ENCODE data around the gene ZNF652.
"Not testable (repeated sequence)": the region's sequence is repeated elsewhere in the genome, so short reads cannot be mapped to it uniquely, and the experiment has no call there.

The ZNF652 gene

GRCh38 chr17:49315551-49316257 lies 46.3 kb downstream of the ZNF652 start:
- DNase-seq (ENCODE audit: low spot score) = peak; percentile 91

- DNase-seq (ENCODE audit: low spot score) = no peak
These were observed 49.3 kb downstream of the ZNF652 start for GRCh38 chr17:49312722-49313121.

GRCh38 chr17:49299996-49300395 lies 62.1 kb downstream of the ZNF652 start:
- DNase-seq (ENCODE audit: low spot score) = no peak

GRCh38 chr17:49298371-49298976 lies 63.6 kb downstream of the ZNF652 start:
- DNase-seq (ENCODE audit: low spot score) = no peak

- no peak for DNase-seq (ENCODE audit: low spot score)
These were observed 64.9 kb downstream of the ZNF652 start for GRCh38 chr17:49297141-49297540.

GRCh38 chr17:49294122-49294521 lies 67.9 kb downstream of the ZNF652 start:
- DNase-seq (ENCODE audit: low spot score) = no peak

- no peak for DNase-seq (ENCODE audit: low spot score)
These were observed 69.1 kb downstream of the ZNF652 start for GRCh38 chr17:49292901-49293300.

- no peak for DNase-seq (ENCODE audit: low spot score)
These were observed 70.1 kb downstream of the ZNF652 start for GRCh38 chr17:49291929-49292328.

GRCh38 chr17:49290690-49291359 lies 71.2 kb downstream of the ZNF652 start:
- DNase-seq (ENCODE audit: low spot score) = peak; percentile 61

GRCh38 chr17:49288388-49288787 lies 73.7 kb downstream of the ZNF652 start:
- no peak for DNase-seq (ENCODE audit: low spot score)

GRCh38 chr17:49287481-49287880 lies 74.6 kb downstream of the ZNF652 start:
- DNase-seq (ENCODE audit: low spot score) = no peak

- not testable (repeated sequence) for DNase-seq (ENCODE audit: low spot score)
These were observed 75.6 kb downstream of the ZNF652 start for GRCh38 chr17:49286261-49286973.

GRCh38 chr17:49285716-49286115 lies 76.3 kb downstream of the ZNF652 start:
- no peak for DNase-seq (ENCODE audit: low spot score)

GRCh38 chr17:49280918-49281317 lies 81.1 kb downstream of the ZNF652 start:
- DNase-seq (ENCODE audit: low spot score) = no peak

- DNase-seq (ENCODE audit: low spot score) = no peak
These were observed 82.0 kb downstream of the ZNF652 start for GRCh38 chr17:49280061-49280460.

GRCh38 chr17:49279263-49280015 lies 82.6 kb downstream of the ZNF652 start:
- not testable (repeated sequence) for DNase-seq (ENCODE audit: low spot score)

GRCh38 chr17:49278076-49278475 lies 84.0 kb downstream of the ZNF652 start:
- DNase-seq (ENCODE audit: low spot score) = no peak

GRCh38 chr17:49277638-49278037 lies 84.4 kb downstream of the ZNF652 start:
- DNase-seq (ENCODE audit: low spot score) = no peak

GRCh38 chr17:49275981-49276380 lies 86.1 kb downstream of the ZNF652 start:
- DNase-seq (ENCODE audit: low spot score) = not testable (repeated sequence)

- no peak for DNase-seq (ENCODE audit: low spot score)
These were observed 92.7 kb downstream of the ZNF652 start for GRCh38 chr17:49269356-49269755.

GRCh38 chr17:49267912-49268311 lies 94.1 kb downstream of the ZNF652 start:
- no peak for DNase-seq (ENCODE audit: low spot score)

GRCh38 chr17:49266233-49266632 lies 95.8 kb downstream of the ZNF652 start:
- no peak for DNase-seq (ENCODE audit: low spot score)
